HepG2 (cell line): Measurements from ENCODE around the gene TOMM20. TPM values are rescaled to one million over a fixed set of nuclear protein-coding genes. Genes with fewer than 3 reads are reported as not detected.

ENCODE experiments used
- BCL6 ChIP-seq: IDR thresholded peaks from 2 replicates; pipeline ENCODE4 v1.6.1; 2016; ENCODE audit warnings: missing genetic modification reagents, missing compliant biosample characterization
- DRAP1 ChIP-seq: IDR thresholded peaks from 2 replicates; pipeline ENCODE4 v1.6.1; 2016; ENCODE audit warnings: missing genetic modification reagents, missing compliant biosample characterization
- FOXA3 ChIP-seq: IDR thresholded peaks from 2 replicates; pipeline ENCODE4 v1.6.1; 2016; ENCODE audit warnings: missing genetic modification reagents, missing compliant biosample characterization
- KLF9 ChIP-seq: IDR thresholded peaks from 2 replicates; pipeline ENCODE4 v1.6.1; 2016; ENCODE audit warnings: low read depth
- NCOR1 ChIP-seq: fragments of 200-600 bp; sonication (generic); IDR thresholded peaks from 2 replicates; pipeline ENCODE4 v1.7.0; 2017; ENCODE audit warnings: antibody characterized with exemption, low read length, borderline replicate concordance
- NR3C1 ChIP-seq: sonication (generic); formaldehyde crosslinking; IDR thresholded peaks from 2 replicates; pipeline ENCODE4 v1.4.0; 2020; ENCODE audit warnings: missing genetic modification reagents
- PATZ1 ChIP-seq: sonication (generic); formaldehyde crosslinking; IDR thresholded peaks from 2 replicates; pipeline ENCODE4 v1.4.0; 2020; ENCODE audit warnings: missing genetic modification reagents
- PBX3 ChIP-seq: sonication (generic); formaldehyde crosslinking; IDR thresholded peaks from 2 replicates; pipeline ENCODE4 v1.8.1; 2023; ENCODE audit warnings: missing genetic modification reagents, inconsistent platforms, borderline replicate concordance
- PITX1 ChIP-seq: sonication (generic); formaldehyde crosslinking; IDR thresholded peaks from 2 replicates; pipeline ENCODE4 v1.5.1; 2020; ENCODE audit warnings: mild to moderate bottlenecking, missing genetic modification reagents
- SRSF4 ChIP-seq: fragments of 200-400 bp; formaldehyde crosslinking; IDR thresholded peaks from one replicate; pipeline ENCODE4 v1.6.1; 2018; ENCODE audit warnings: mild to moderate bottlenecking, low read depth, low read length, moderate library complexity; ENCODE audit not compliant: poor library complexity, severe bottlenecking
- SSRP1 ChIP-seq: IDR thresholded peaks from 2 replicates; pipeline ENCODE4 v1.6.1; 2016; ENCODE audit warnings: control low read depth
- TARDBP ChIP-seq: sonication (generic); formaldehyde crosslinking; IDR thresholded peaks from 2 replicates; pipeline ENCODE4 v1.8.0; 2022; ENCODE audit warnings: mild to moderate bottlenecking, missing genetic modification reagents
- TBX2 ChIP-seq: sonication (generic); formaldehyde crosslinking; IDR thresholded peaks from 2 replicates; pipeline ENCODE4 v1.5.0; 2020; ENCODE audit warnings: missing genetic modification reagents, mild to moderate bottlenecking, borderline replicate concordance
- TFDP1 ChIP-seq: IDR thresholded peaks from 2 replicates; pipeline ENCODE4 v1.6.1; 2016; ENCODE audit warnings: missing compliant biosample characterization, missing genetic modification reagents, borderline replicate concordance
- ZMYM2 ChIP-seq: sonication (generic); formaldehyde crosslinking; IDR thresholded peaks from 2 replicates; pipeline ENCODE4 v1.8.0; 2022; ENCODE audit warnings: mild to moderate bottlenecking, missing genetic modification reagents
- ZNF121 ChIP-seq: sonication (generic); formaldehyde crosslinking; IDR thresholded peaks from 2 replicates; pipeline ENCODE4 v1.5.0; 2020; ENCODE audit warnings: mild to moderate bottlenecking, missing genetic modification reagents
- ZNF354B ChIP-seq: sonication (generic); formaldehyde crosslinking; IDR thresholded peaks from 2 replicates; pipeline ENCODE4 v1.8.0; 2022; ENCODE audit warnings: mild to moderate bottlenecking, missing genetic modification reagents
- ZNF503 ChIP-seq: sonication (generic); formaldehyde crosslinking; IDR thresholded peaks from 2 replicates; pipeline ENCODE4 v1.4.0; 2020; ENCODE audit warnings: missing genetic modification reagents
- ZNF550 ChIP-seq: sonication (generic); formaldehyde crosslinking; IDR thresholded peaks from 2 replicates; pipeline ENCODE4 v1.4.0; 2020; ENCODE audit warnings: mild to moderate bottlenecking, missing genetic modification reagents, borderline replicate concordance
- ZNF607 ChIP-seq: sonication (generic); formaldehyde crosslinking; IDR thresholded peaks from 2 replicates; pipeline ENCODE4 v1.5.1; 2020; ENCODE audit warnings: missing genetic modification reagents, mild to moderate bottlenecking, borderline replicate concordance
- ZNF614 ChIP-seq: IDR thresholded peaks from 2 replicates; pipeline ENCODE4 v1.6.1; 2018; ENCODE audit warnings: missing biosample characterization, missing genetic modification reagents, inconsistent platforms, borderline replicate concordance
- ZNF652 ChIP-seq: IDR thresholded peaks from 2 replicates; pipeline ENCODE4 v1.6.1; 2016; ENCODE audit warnings: low read depth, borderline replicate concordance
- ZNF83 ChIP-seq: sonication (generic); formaldehyde crosslinking; IDR thresholded peaks from 2 replicates; pipeline ENCODE4 v1.4.0; 2020; ENCODE audit warnings: missing genetic modification reagents, mild to moderate bottlenecking, borderline replicate concordance
- polyA plus RNA-seq, 8 experiments: library from polyadenylated mRNA; depleted of rRNA in 3 of 8; stranded (reverse) in 7 of 8; unstranded in 1 of 8; fragments of >200 nt; fragmentation: Illumina TruSeq in 4 of 8; extraction: Trizol in 4 of 8; gene quantifications; 2 replicates each; pipeline versions ENCODE4 v1.2.1 to v1.2.3, GENCODE V29; 2011 to 2016; ENCODE audit warnings: low read depth in 4 of 8, missing spikeins in 1 of 8, mixed read lengths in 1 of 8; ENCODE audit not compliant: insufficient read depth in 1 of 8
- total RNA-seq, 5 experiments: library from RNA; depleted of rRNA; stranded (reverse); fragments of >200 nt; fragmentation: Illumina TruSeq; extraction: Trizol; gene quantifications; 2 replicates each; pipeline ENCODE4 v1.2.3, GENCODE V29; 2016; ENCODE audit warnings: low read depth in 1 of 5

TOMM20 gene
- total and polyA plus RNA-seq, 2 of the 13 experiments (the other 11 are each of a cell fraction or from before 2014, with no cell fraction given) = 153 to 376 TPM

GRCh38 chr1:235129774-235130570 lies 1.3 kb upstream of the TOMM20 start (continued):
- TF ChIP-seq ZNF550 (CRISPR knock-in tag) (no peak), BCL6 (CRISPR knock-in tag) (peak; percentile 56; the same call in 1 of the 2 replicates), SSRP1 (peak; percentile 64; the same call in 1 of the 2 replicates), PITX1 (CRISPR knock-in tag) (peak; percentile 93), KLF9 (0 out of 2 replicates have a peak, but pooled peaks have one; percentile 1), PBX3 (CRISPR knock-in tag) (no peak), FOXA3 (CRISPR knock-in tag) (peak; percentile 74), ZNF83 (CRISPR knock-in tag) (no peak), ZNF354B (CRISPR knock-in tag) (no peak), ZNF121 (CRISPR knock-in tag) (peak; percentile 93), SRSF4 (no peak), ZNF607 (CRISPR knock-in tag) (no peak), ZNF614 (CRISPR knock-in tag) (0 out of 2 replicates have a peak, but pooled peaks have one; percentile 13), NCOR1 (no peak), NR3C1 (CRISPR knock-in tag) (no peak), PATZ1 (CRISPR knock-in tag) (0 out of 2 replicates have a peak, but pooled peaks have one; percentile 7), TBX2 (CRISPR knock-in tag) (peak; percentile 78), ZNF503 (CRISPR knock-in tag) (peak; percentile 91; the same call in 1 of the 2 replicates), DRAP1 (peak; percentile 33), ZMYM2 (CRISPR knock-in tag) (0 out of 2 replicates have a peak, but pooled peaks have one; percentile 16), TFDP1 (no peak), TARDBP (CRISPR knock-in tag) (peak; percentile 63; the same call in 1 of the 2 replicates), ZNF652 (CRISPR knock-in tag) (peak; percentile 73; the same call in 1 of the 2 replicates)
